ENCODE data around the gene DNAJC12. TPM values are rescaled to one million over a fixed set of nuclear protein-coding genes. Genes with fewer than 3 reads are reported as not detected.

DNAJC12 gene
- polyA plus RNA-seq, 1 of the 3 experiments (the other 2 are of a cell fraction) = 7.9 TPM

DNA sequence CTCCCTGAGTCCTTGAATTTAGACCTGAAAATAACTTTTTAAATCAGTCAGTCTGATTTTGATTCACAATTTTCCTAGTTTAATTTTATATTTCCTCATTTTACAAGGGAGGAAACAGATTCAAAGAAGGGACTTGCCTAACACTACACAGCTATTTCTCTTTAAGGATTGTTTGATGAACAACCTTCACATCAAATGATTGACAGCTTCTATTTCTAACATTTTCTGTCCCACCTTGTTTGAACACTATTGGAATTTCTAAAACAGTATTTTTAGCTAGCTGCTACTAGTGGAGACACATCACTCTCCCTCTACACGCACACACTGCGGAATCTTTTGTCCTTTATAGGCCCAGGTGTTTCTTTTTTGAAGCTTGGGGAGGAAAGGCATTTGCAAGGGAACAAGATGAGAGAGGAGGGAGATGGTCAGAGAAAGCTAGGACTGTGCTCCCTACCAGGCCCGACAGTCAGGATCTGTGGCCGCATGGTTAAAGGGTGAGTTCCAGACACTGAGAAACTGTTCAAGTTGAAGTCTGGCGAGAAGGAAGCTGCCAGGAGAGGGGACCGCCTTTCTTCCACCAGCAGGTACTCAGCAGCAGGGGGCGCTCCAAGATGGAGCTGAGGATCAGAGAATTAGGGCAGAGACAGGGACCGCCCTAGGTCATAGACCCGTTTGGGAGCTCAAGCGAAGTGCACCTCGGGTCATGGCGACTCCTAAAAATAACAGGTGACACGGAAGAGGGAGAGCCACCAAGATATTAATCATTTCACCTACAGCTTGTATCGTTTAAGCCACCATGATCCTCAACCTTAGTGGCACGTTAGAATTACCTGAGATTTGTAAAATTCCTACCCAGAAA lies 49.7 kb downstream of the DNAJC12 start:
- no peaks in the 10 kb centered on the region for H3K9me2 ChIP-seq
- no peak overlapping the region for H3K9ac ChIP-seq
- H2AFZ ChIP-seq (ENCODE audit: low read depth) = no peak overlapping the region
- H3K27me3 ChIP-seq (ENCODE audit: insufficient read depth) = no peaks in the 10 kb centered on the region
- H3K4me3 ChIP-seq (ENCODE audit: low read depth in 2 of 2, low read length in 1 of 2) = peak overlapping the region in 1 of 2 experiments; percentile 23; a peak in 1 of 4 replicates
- CTCF ChIA-PET = interaction anchor here (0.7 to 4.0 kb wide), 16 partner anchors 8 to 514 kb away, joined by 3 to 48 read pairs (median 3); no protein-coding TSS in a partner anchor
- no peaks in the 10 kb centered on the region for H3K79me2 ChIP-seq (ENCODE audit: insufficient read depth)
- H3K4me1 ChIP-seq (ENCODE audit: control insufficient read depth in 1 of 2, insufficient read depth in 2 of 2, low read depth in 1 of 2, low read length in 1 of 2) = peaks cover 0 to 12% of the 10 kb centered on the region in 2 experiments; a peak in 1 of 4 replicates
- POLR2A ChIA-PET = interaction anchor here (0.5 kb wide), 1 partner anchor 468 kb away, joined by 3 read pairs; no protein-coding TSS in a partner anchor
- peaks cover 4% of the 10 kb centered on the region for H3F3A ChIP-seq (replicated peaks; ENCODE audit: insufficient read depth)
- DNase-seq = peak; percentile 37
- H3K36me3 ChIP-seq (replicated peaks in 1 of 2; ENCODE audit: control insufficient read depth in 1 of 2, insufficient read depth in 2 of 2, low read length in 1 of 2) = no peaks in the 10 kb centered on the region
- no peaks in the 10 kb centered on the region for H3K9me3 ChIP-seq
- 53% methylated on average over 15 of the region's 15 CpGs for WGBS (ENCODE audit: low lambda C conversion rate)
- H3K27ac ChIP-seq (ENCODE audit: low read depth in 2 of 2, low read length in 1 of 2) = no peak overlapping the region
- H4K20me1 ChIP-seq (ENCODE audit: insufficient read depth) = no peaks in the 10 kb centered on the region
- no peak overlapping the region for H3K4me2 ChIP-seq
- TF ChIP-seq MXI1 (IDR thresholded peaks at IDR 0.05; ENCODE audit: low read depth, low read length) = no peak
- TF ChIP-seq CHD2 (IDR thresholded peaks at IDR 0.05; ENCODE audit: low read length, partially characterized antibody) = no peak
- TF ChIP-seq SIN3A (IDR thresholded peaks at IDR 0.05; ENCODE audit: borderline replicate concordance, low read depth, low read length) = no peak
- no peak for TF ChIP-seq RXRA (IDR thresholded peaks at IDR 0.05; ENCODE audit: borderline replicate concordance, low read depth)
- no peak for TF ChIP-seq FOXJ3 (CRISPR knock-in tag; IDR thresholded peaks at IDR 0.05)
- TF ChIP-seq TCF12 (IDR thresholded peaks at IDR 0.05) = no peak
- TF ChIP-seq, protein P1, sequence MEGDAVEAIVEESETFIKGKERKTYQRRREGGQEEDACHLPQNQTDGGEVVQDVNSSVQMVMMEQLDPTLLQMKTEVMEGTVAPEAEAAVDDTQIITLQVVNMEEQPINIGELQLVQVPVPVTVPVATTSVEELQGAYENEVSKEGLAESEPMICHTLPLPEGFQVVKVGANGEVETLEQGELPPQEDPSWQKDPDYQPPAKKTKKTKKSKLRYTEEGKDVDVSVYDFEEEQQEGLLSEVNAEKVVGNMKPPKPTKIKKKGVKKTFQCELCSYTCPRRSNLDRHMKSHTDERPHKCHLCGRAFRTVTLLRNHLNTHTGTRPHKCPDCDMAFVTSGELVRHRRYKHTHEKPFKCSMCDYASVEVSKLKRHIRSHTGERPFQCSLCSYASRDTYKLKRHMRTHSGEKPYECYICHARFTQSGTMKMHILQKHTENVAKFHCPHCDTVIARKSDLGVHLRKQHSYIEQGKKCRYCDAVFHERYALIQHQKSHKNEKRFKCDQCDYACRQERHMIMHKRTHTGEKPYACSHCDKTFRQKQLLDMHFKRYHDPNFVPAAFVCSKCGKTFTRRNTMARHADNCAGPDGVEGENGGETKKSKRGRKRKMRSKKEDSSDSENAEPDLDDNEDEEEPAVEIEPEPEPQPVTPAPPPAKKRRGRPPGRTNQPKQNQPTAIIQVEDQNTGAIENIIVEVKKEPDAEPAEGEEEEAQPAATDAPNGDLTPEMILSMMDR (IDR thresholded peaks at IDR 0.05) = peak; percentile 51
- TF ChIP-seq FOSL2 (IDR thresholded peaks at IDR 0.05; ENCODE audit: borderline replicate concordance, low read depth) = no peak
- TF ChIP-seq RCOR1 (IDR thresholded peaks at IDR 0.05; ENCODE audit: low read length) = no peak
- TF ChIP-seq POLR2AphosphoS5 (IDR thresholded peaks at IDR 0.05; ENCODE audit: low read depth, low read length) = no peak
- TF ChIP-seq, protein P2, sequence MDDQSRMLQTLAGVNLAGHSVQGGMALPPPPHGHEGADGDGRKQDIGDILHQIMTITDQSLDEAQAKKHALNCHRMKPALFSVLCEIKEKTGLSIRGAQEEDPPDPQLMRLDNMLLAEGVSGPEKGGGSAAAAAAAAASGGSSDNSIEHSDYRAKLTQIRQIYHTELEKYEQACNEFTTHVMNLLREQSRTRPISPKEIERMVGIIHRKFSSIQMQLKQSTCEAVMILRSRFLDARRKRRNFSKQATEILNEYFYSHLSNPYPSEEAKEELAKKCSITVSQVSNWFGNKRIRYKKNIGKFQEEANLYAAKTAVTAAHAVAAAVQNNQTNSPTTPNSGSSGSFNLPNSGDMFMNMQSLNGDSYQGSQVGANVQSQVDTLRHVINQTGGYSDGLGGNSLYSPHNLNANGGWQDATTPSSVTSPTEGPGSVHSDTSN (IDR thresholded peaks at IDR 0.05) = no peak
- no peak for TF ChIP-seq FOXM1 (IDR thresholded peaks at IDR 0.05; ENCODE audit: low read depth)
- TF ChIP-seq, protein P3, sequence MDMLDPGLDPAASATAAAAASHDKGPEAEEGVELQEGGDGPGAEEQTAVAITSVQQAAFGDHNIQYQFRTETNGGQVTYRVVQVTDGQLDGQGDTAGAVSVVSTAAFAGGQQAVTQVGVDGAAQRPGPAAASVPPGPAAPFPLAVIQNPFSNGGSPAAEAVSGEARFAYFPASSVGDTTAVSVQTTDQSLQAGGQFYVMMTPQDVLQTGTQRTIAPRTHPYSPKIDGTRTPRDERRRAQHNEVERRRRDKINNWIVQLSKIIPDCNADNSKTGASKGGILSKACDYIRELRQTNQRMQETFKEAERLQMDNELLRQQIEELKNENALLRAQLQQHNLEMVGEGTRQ (IDR thresholded peaks at IDR 0.05; ENCODE audit: borderline replicate concordance, low read depth, low read length) = no peak
- TF ChIP-seq SMC3 (IDR thresholded peaks at IDR 0.05; ENCODE audit: low read depth, low read length) = peak; percentile 45
- TF ChIP-seq, protein P4, sequence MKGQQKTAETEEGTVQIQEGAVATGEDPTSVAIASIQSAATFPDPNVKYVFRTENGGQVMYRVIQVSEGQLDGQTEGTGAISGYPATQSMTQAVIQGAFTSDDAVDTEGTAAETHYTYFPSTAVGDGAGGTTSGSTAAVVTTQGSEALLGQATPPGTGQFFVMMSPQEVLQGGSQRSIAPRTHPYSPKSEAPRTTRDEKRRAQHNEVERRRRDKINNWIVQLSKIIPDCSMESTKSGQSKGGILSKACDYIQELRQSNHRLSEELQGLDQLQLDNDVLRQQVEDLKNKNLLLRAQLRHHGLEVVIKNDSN (IDR thresholded peaks at IDR 0.05; ENCODE audit: borderline replicate concordance, low read depth) = no peak
- no peak for TF ChIP-seq EZH2phosphoT487 (IDR thresholded peaks at IDR 0.05; ENCODE audit: borderline replicate concordance, low read depth)
- no peak for TF ChIP-seq GABPA (IDR thresholded peaks at IDR 0.05; ENCODE audit: low read depth)
- TF ChIP-seq, protein P5, sequence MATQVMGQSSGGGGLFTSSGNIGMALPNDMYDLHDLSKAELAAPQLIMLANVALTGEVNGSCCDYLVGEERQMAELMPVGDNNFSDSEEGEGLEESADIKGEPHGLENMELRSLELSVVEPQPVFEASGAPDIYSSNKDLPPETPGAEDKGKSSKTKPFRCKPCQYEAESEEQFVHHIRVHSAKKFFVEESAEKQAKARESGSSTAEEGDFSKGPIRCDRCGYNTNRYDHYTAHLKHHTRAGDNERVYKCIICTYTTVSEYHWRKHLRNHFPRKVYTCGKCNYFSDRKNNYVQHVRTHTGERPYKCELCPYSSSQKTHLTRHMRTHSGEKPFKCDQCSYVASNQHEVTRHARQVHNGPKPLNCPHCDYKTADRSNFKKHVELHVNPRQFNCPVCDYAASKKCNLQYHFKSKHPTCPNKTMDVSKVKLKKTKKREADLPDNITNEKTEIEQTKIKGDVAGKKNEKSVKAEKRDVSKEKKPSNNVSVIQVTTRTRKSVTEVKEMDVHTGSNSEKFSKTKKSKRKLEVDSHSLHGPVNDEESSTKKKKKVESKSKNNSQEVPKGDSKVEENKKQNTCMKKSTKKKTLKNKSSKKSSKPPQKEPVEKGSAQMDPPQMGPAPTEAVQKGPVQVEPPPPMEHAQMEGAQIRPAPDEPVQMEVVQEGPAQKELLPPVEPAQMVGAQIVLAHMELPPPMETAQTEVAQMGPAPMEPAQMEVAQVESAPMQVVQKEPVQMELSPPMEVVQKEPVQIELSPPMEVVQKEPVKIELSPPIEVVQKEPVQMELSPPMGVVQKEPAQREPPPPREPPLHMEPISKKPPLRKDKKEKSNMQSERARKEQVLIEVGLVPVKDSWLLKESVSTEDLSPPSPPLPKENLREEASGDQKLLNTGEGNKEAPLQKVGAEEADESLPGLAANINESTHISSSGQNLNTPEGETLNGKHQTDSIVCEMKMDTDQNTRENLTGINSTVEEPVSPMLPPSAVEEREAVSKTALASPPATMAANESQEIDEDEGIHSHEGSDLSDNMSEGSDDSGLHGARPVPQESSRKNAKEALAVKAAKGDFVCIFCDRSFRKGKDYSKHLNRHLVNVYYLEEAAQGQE (IDR thresholded peaks at IDR 0.05; ENCODE audit: low read depth, low read length) = no peak
- TF ChIP-seq GATA2 (CRISPR knock-in tag; IDR thresholded peaks at IDR 0.05) = no peak
- TF ChIP-seq, protein P6, sequence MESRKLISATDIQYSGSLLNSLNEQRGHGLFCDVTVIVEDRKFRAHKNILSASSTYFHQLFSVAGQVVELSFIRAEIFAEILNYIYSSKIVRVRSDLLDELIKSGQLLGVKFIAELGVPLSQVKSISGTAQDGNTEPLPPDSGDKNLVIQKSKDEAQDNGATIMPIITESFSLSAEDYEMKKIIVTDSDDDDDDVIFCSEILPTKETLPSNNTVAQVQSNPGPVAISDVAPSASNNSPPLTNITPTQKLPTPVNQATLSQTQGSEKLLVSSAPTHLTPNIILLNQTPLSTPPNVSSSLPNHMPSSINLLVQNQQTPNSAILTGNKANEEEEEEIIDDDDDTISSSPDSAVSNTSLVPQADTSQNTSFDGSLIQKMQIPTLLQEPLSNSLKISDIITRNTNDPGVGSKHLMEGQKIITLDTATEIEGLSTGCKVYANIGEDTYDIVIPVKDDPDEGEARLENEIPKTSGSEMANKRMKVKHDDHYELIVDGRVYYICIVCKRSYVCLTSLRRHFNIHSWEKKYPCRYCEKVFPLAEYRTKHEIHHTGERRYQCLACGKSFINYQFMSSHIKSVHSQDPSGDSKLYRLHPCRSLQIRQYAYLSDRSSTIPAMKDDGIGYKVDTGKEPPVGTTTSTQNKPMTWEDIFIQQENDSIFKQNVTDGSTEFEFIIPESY (IDR thresholded peaks at IDR 0.05; ENCODE audit: borderline replicate concordance, low read depth) = no peak
- TF ChIP-seq RAD21 (IDR thresholded peaks at IDR 0.05; ENCODE audit: low read length) = peak; percentile 53
- no peak for TF ChIP-seq JUND (IDR thresholded peaks at IDR 0.05)
